SK-N-MC (cell line): ENCODE results near the gene GCLM.

Experiments
- EZH2 ChIP-seq: fragments of 200-600 bp; sonication (generic); IDR thresholded peaks from one replicate; pipeline ENCODE4 v1.6.1; 2017; ENCODE audit warnings: antibody characterized with exemption
- POLR2AphosphoS5 ChIP-seq: IDR thresholded peaks from 2 replicates; pipeline ENCODE4 v1.6.1; 2012; ENCODE audit warnings: mild to moderate bottlenecking, low read depth, low read length, borderline replicate concordance

DNA sequence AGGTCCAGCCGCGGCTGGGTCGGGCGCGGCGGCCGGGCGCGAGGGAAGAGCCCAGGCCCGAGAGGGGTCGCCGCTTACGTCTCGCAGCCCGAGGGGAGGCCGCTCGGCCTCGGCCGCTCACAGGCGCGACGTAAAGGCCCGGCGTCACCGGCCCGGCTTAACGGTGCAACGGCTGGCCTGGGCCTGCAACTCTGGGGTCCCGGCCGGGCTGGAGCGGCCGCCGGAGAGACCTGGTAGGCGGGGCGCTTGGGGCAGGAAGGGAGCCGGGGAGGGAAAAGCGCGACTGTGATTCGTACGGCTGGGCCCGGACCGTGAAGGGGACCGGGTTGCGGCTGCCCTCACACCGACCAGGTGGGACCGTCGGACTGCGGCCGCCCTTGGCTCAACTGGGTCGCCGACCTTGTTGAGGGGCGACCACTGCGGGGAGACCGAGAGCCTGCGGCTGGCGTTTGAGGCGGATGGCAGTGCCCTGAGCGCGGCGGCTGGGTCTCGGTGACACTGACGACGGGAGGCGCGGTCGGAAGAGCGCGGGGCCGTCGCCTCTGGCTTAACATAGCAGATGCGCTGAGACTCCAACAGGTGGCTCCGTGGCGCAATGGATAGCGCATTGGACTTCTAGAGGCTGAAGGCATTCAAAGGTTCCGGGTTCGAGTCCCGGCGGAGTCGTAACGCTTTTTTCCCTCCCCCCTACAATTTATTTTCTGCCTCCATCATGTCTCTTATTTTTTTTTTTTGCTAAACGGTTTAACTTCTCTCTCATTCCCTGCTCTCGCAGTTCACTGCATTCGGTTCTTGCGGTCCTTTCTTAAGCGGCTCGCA is 62.0 kb downstream of the GCLM start:
- 0 out of 2 replicates have a peak, but pooled peaks have one; percentile 57 for TF ChIP-seq POLR2AphosphoS5
- TF ChIP-seq EZH2, result no peak
